GM18868 (cell line): Measurements from ENCODE around the gene CD72.
"Not testable (repeated sequence)": the region's sequence is repeated elsewhere in the genome, so short reads cannot be mapped to it uniquely, and the experiment has no call there.

ENCODE experiments used
- ATAC-seq: cut with Tn5 transposase; IDR thresholded peaks from one replicate; pipeline ENCODE4 v1.9.1; 2021; ENCODE audit warnings: mild to moderate bottlenecking, moderate library complexity; ENCODE audit not compliant: unreplicated experiment

Gene CD72

DNA sequence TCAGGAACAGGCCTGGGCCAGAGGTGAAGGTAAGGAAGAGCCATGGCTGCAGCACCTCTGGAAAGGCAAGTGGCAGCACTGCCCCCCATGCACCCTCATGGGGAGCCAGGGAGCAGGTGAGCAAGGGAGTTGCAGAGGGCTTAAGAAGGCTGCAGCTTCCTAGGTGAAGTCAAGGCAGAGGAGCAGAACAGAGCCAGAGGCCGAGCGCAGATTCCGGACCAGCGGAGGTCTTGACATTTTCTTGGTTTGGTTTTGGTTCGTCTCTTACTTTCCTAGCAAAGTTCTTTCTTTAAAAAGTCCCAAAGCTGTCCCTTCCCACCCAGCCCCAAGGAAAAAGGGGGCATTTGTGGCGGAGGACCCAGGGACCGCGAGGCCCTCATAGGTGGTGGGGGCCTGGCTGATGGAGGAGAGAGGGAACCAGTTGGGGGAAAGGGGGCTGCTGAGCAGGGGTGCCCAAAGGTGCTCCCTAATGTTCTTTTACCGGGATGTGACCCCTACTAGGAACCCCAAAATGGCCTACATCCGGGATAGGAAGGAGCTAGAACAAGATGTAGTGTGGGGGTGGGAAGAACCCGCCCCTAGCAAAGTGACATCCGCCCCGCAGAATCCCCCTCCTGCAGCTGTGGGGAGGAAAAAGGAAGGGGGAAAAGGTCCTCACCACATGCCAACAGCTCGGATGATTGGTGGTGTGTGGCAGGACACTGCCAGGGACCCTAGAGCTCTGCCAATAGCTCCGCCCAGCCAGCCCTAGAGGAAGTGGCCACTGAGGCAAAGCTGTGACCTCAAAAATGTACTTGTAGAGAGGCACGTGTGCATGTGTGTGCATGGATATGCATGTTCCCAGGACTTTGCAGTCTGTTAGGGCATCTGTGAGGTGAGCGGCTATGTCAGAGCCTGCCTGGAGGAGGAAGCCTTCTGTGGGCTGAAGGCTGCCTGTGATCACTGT is 914 bp upstream of the CD72 start:
- peak; percentile 62 for ATAC-seq

DNA sequence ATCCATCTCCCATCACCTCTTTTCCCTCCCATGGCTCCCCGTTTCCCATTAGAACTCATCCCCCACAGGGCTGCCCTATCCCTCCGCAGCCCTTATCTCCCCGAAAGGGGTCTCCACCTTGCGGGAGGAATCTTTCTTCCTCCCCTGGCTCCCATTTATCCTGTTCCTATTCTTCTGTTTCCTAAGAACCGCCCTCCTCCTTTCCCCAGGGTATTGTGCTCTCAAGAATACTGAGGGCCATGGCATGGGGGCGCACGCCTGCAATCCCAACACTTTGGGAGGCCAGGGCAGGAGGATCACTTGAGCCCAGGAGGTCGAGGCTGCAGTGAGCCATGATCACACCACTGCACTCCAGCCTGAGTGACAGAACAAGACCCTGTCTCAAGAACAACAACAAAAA is 665 bp downstream of the CD72 start:
- no peak for ATAC-seq

DNA sequence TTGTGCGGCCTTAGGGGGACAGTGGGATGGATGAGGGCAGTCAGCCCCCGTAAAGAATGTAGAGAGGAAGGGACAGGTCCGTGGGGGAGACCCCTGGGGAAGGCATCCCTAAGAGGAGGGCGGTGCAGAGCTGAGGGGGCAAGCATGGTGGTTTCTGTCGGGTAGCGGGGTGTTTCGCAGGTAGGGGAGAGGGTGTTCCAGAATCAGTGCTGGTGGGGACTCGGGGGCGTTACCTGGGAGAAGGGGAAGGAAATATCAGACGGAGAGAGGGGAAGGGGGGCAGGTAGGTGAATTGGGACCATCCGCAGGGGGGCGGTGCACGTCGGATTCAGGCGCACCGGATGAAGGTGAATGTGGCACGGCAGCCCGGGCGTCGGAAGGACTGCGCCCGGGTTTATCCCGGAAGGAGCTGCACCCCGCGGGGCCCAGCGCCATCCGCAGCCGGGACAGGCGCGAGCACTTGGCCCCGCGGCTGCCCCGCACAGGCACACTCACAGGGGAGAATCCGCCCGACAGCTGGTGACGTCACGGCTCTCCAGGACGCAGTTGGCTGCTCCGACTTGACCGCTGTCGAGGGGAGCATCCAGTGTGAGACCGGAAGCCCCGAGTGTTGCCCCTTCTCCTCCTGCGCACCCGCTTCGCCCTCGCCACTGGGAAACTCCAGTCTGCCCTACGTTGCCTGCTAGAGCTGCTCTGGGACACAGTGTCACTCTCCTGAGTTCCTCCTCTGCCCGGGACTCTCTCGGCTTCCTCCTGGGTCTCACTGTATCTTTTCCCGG is 1.3 kb downstream of the CD72 start:
- ATAC-seq, result peak; percentile 38

DNA sequence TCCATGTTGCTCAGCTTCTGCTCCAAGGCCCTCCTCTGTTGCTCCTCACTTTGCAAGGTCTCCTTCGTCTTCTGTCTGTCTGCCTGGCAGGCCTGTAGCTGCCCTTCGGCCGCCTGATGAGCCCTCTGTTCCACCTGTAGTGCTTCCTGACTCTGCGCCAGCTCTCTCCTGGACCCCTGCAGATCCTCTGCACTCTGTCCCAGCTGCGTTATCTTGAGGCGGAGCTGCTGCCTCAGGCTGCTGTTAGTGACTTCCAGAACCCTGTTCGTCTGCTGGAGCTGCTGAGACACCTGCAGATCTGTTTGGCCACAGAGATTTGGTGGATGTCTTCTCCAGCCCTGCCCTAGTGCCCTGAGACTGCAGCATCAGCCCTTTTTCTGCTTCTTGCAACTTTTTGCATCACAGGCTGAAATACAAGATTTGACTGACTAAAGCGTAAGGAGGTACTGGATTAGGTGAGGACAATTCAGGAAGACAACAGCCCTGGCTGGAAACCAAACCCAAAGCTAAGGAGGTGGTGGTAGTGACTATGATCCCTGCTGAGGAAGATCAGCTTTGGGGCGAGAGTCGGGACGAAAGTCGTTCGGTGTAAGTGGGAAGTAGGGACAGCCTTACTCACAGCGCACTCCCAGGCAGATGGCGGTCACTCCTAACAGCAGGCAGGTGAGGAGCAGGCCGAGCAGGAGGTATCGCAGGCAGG is 2.1 kb downstream of the CD72 start:
- no peak for ATAC-seq

DNA sequence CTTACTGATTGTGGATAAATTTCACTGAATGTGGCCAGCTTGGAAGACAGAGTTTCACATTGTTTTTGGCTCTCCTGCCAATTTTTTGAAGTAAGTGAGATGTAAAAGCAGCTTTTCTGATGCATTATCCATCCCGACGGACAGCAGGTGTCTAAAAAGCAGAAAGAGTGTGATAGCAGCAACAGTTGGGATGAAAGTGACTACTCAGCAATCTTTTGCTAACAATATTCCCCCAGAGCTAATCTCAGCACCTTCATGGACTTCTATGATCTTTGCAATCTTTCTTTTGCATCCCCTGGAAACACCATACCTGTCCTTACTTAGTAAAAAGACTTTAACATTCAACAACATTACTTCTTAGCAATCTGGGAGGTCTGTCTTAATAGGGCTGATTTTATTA is 5.4 kb downstream of the CD72 start:
- ATAC-seq, result no peak

DNA sequence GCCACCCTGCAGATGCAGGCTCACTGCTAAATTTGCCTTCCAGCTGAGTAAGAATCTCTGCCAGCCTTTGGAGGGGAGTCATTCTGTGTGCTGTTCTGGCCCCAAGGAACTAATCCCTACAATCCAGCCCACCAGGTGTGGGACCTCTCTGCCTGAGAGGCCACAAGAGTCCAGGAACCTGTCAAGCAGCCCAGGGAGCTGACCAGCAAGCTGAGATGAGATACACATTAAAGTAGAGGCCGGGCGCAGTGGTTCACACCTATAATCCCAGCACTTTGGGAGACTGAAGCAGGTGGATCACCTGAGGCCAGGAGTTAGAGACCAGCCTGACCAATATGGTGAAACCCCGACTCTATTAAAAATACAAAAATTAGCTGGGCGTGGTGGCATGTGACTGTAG is 6.1 kb downstream of the CD72 start:
- not testable (repeated sequence) for ATAC-seq

DNA sequence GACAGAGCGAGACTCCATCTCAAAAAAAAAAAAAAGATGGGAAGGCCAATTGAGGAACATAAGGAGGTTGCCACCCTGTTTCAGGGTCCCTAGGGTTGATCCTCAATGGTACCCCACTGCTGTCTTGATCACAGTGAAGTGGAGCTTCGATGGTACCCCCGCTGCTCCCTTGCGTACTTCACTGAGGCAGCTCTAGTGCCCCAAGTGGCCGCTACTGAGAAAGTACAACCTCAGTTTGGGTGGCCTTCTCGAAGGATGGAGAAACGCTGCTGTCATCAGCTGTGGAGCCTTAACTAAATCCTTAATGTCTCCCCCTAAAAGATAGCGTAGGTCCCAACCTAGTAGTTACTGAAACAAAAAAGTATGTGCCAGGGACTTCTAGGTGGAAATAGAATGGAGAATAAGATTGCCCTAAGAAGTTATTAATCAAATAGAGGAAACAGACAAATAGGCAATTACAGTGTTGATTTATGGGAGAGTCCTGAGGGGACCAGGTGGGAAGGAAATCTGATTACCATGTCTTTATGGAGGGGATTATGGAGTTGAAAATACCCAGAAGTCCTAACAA is 6.9 kb downstream of the CD72 start:
- ATAC-seq, result peak; percentile 59

DNA sequence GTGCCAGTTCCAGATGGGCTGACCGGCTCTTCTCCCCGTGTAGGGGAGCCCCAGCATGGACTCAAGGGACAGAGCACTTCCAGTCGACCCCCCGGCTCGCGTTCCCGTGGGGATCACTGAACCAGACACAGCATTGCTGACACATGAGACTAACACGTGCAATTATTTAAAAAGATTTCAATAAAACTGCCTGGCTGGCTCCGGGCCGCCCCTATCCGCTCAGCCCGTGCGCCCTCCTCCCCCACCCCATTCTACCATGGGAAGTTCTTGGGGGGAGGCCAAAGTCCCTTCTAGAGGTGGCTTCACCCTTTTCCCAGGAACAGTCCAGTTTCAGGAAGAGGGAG is 8.4 kb downstream of the CD72 start:
- no peak for ATAC-seq

DNA sequence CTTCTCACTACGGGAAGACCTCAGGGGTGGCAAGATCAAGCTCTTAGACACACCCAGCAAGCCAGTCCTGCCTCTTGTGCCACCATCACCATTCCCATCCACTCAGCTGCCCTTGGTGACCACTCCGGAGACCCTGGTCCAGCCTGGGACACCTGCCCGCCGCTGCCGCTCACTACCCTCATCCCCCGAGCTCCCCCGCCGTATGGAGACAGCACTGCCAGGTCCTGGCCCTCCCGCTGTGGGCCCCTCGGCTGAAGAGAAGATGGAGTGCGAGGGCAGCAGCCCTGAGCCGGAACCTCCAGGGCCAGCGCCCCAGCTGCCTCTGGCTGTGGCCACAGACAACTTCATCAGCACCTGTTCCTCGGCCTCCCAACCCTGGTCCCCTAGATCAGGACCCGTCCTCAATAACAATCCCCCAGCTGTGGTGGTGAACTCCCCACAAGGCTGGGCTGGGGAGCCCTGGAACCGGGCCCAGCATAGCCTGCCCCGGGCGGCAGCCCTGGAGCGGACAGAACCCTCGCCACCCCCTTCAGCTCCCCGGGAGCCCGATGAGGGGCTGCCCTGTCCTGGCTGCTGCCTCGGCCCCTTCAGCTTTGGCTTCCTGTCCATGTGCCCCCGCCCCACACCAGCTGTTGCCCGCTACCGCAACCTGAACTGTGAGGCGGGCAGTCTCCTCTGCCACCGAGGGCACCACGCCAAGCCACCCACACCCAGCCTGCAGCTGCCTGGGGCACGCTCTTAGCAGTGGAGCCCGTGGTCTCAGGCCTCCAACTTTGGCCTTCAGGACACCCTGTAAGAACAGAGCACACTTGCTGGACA is 9.0 kb downstream of the CD72 start:
- no peak for ATAC-seq

DNA sequence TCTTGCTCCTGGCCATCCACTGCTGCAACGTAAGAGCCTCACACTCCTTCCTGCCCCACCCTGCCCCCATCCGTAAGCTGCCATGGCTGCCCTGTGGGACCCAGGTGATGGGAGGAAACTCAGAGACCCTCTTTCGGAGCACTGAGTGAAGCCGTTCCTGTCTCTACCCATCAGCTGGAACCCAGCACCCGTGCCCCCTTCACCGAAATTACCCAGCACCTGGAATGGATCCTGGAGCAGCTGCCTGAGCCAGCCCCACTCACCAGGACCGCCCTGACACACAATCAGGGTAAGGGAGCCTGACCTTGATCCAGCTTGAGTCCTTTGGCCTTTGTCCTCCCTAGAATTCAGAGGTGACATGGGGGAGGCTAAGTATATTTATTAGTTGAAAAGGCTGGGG is 10.0 kb downstream of the CD72 start:
- ATAC-seq, result no peak

DNA sequence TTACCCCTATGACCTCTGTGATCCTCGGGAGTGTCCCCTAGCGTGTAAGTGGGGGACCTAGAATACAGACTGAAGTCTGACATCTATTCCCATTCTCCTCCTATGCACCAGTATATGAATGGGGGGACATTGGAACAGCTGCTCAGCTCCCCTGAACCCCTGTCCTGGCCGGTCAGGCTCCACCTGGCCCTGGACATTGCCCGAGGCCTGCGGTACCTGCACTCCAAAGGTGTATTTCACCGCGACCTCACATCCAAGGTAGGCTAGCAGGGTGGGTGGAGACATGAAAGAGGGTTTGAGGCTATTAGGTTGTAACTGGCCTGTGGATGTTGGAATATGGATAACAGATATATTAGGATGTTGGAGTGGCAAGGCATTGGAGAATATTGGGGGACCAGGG is 11.5 kb downstream of the CD72 start:
- no peak for ATAC-seq

DNA sequence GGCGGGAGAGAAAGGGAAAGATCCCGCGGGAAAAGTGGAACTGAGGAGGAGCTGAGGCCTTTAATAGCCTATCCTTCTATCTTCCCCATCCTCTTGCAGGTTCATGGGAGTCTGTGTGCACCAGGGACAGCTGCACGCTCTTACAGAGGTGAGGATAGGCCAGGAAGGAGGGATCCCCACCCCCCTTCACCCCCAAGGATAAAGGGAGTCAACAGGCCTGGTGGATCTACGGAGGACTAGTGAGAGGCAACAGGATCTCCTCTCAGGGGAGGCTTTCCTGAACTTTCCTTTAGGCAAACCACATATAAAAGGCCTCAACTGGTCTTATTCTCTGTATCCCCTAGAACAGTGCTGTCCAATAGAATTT is 12.1 kb downstream of the CD72 start:
- ATAC-seq, result no peak

DNA sequence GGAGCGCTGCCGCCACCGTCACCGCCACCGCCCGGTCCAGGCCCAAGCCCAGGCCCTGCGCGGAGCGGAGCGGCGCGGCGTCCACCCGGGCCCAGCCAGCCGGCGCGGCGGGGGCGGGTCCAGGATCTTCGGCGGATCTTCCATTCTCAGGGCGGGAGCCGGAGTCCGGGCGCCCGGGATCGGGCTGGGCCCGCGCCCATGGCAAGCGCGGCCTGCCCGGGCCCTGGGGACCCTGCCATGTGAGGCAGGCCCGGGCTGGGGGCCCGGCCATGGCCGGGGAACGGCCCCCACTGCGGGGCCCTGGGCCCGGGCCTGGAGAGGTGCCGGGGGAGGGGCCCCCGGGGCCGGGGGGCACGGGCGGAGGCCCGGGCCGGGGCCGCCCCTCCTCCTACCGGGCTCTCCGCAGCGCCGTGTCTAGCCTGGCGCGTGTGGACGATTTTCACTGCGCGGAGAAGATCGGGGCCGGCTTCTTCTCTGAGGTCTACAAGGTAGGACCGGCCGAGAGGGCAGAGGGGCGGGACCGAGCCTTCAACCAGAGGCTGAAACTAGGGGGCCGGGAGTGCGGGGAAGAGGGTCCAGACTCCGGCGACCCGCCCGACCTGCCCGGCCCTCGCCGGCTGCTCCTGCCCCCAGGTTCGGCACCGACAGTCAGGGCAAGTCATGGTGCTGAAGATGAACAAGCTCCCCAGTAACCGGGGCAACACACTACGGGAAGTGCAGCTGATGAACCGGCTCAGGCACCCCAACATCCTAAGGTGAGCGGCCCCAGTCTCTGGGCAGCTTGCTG is 12.7 kb downstream of the CD72 start:
- peak; percentile 12 for ATAC-seq

DNA sequence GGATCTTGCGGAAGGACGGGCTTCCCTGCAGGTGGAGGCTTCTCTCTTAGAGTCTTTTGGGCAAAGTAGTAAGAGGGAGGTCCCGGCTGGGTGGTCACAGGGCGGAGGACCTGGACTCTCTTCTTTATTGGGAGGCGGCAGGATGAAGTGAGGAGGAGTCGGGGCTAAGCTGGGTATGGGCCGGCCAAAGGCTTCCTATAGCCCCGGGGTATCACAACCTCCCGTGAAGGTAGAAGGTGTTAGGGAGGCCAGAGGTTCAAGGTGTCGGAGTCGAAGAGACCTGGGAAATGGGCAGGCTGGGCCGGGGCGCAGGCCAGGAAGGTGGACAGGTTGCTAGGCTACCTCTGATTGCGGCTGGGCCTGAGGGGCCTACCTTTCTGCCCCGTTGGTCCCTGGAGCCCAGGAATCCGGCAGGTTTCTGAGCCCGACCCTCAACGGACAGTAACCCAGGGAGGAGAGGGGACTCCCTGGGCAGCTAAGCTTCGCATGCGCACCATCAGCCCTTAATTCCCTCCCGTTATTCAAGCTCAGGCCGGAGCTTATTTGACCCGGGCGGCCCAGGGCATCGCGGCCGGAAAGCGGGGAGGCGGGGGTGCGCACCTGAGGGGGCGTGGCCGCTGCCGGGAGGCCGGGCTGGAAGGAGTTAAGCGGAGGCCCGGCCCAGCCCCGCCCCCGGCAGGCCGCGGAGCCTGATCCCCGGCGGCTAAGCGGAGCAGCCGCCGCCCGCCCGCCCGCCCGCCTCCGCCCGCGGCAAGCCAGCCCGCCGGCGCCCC is 13.4 kb downstream of the CD72 start, which contains the start of gene TESK1:
TESK1 (plus strand) TSS at position 685 of the 773 bp plus-strand sequence. CDS start 358 bp downstream, outside the sequence.
- ATAC-seq, result peak; percentile 45

DNA sequence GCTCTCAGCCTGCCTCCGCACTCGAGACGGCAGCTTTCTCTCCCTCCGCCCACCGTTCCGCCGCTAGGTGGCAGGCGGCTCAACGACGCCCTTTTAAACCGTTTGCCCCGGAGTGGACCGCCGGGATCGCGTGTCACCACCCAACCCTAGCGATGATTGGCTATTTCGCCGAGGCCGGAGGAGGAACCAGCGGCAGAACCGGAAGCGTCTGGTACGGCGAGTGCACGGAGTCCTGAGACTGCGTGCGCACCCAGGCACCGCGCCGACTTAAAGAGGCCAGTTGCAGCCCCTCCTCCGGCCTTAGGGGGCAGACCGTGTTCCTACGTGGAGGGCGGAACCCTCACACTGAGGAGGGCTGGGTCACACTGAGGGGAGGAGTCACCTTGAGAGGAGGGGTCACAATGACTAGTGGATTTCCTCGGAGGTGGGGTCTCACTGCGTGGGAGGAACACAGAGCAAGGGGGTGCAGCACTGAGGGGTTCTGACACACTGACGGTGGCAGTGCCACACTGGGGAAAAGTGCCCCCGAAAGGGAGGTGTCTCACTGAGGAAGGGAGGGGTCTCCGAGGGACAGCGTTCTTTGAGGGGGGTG is 14.1 kb downstream of the CD72 start:
- peak; percentile 85 for ATAC-seq

DNA sequence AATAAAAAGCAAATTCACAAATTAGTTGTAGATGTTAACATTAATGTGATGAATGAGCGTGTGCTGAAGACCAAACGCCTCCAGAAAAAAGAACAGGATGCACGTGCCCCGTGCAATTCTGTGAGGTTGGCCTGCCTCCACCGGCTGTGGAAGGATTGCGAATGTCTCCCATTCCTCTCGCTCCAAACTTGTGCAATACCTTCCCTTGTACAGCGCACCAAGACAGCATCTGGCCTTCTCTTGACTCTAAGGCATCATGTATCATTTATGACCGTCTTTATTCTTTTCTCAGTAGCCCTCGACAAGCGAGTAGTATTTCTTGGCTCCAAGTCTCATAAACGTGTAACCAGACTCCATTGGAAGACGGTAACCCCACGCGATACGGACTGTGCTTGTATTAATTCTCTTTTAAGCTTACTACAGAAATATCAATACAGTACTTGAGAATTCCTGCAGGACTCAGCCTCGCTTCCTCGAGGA is 14.7 kb downstream of the CD72 start:
- ATAC-seq, result no peak

DNA sequence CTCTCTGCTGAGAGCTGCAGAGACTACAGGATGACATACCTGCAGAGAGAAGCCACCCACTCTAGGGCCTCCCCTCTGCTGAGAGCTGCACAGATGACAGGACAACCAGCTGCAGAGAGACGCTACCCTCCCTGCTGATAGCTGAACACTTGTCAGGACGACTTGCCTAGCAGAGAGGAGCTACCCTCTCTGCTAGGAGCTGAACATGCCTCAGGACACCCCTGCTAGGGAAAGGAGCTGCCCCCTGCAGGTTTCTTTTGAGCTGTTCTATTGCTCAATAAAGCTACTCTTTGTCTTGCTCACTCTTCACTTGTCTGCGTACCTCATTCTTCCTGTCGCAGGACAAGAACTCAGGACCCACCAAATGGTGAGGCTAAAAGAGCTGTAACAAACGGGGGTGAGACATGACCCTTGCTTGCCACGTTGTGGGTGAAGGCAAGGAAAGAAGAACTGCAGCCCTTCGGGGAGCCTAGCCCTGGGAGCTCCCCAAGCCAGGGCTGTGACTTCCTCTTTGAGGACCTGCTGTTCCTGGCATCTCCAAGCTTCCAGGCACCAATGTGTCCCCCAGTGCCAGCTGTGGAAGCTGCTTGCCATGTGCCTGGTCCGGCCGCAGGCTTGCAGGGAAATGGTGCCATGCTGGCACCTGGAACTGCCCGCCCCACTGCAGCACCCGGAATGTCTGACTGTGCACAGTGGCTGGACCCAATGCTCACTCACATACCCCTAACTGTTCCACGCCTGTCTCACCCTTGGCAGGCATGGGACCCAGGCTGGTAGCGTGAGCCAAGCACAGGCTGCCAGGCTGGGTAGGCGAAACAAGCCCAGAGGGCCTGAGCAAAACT is 18.2 kb downstream of the CD72 start:
- ATAC-seq, result no peak
